ENCODE results near the gene WNT7B. TPM values are rescaled to one million over a fixed set of nuclear protein-coding genes. Genes with fewer than 3 reads are reported as not detected.

WNT7B gene
- total and polyA plus RNA-seq, 2 donors (not counting 1 experiment from before 2014, with no cell fraction given), result 0.22 to 0.67 TPM

DNA sequence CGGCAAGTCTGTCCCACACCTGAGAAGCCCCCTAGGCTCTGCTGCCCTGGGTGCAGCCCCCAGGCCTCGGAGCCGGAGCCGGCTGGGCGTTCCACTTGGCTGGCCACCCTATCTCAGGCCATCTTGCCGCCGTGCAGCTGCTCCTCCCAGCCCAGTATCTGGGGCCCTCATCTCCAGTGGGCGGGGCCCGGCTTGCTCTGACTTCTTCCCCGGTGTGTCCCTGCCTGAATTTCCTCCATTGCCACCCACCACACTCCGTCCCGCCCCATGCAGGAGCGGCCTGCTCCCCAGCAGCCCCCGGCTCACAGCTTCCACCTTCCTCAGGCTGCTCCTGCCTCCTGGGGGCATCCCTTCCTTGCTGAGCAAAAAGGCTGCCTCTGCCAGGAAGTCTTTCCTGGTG lies 46.6 kb downstream of the WNT7B start:
- Histone ChIP-seq H3K79me2 (ENCODE audit: control insufficient read depth, insufficient read depth, low read length) (no peaks in the 10 kb centered on the region), H3K4me1 (ENCODE audit: control insufficient read depth in 2 of 2, insufficient read depth in 2 of 2, low read length in 2 of 2) (no peaks in the 10 kb centered on the region), H3K9me3 (ENCODE audit: control extremely low read depth in 1 of 3, control insufficient read depth in 2 of 3, insufficient read depth in 1 of 3, low read length in 2 of 3) (no peaks in the 10 kb centered on the region), H3K4me2 (replicated peaks; ENCODE audit: low read depth, low read length, poor library complexity, severe bottlenecking) (no peak overlapping the region), H3K27me3 (replicated peaks in 1 of 4; ENCODE audit: control extremely low read depth in 1 of 4, control insufficient read depth in 3 of 4, insufficient read depth in 4 of 4, low read length in 3 of 4) (peaks cover 0 to 17% (median 0%) of the 10 kb centered on the region in 4 experiments), H3K27ac (ENCODE audit: low read length in 2 of 2) (no peak overlapping the region), H3K9ac (ENCODE audit: low read length) (no peak overlapping the region), H3K4me3 (ENCODE audit: control extremely low read depth in 1 of 5, extremely low read depth in 1 of 5, insufficient read depth in 1 of 5, low read depth in 2 of 5, low read length in 4 of 5) (no peak overlapping the region), H4K20me1 (ENCODE audit: control insufficient read depth, insufficient read depth, low read length, poor library complexity, severe bottlenecking) (no peaks in the 10 kb centered on the region), H3K36me3 (replicated peaks in 1 of 2; ENCODE audit: control extremely low read depth in 1 of 2, control insufficient read depth in 1 of 2, extremely low read depth in 1 of 2, insufficient read depth in 2 of 2, low read length in 1 of 2) (no peaks in the 10 kb centered on the region), H2AFZ (ENCODE audit: insufficient read depth, low read depth, low read length, poor library complexity, severe bottlenecking) (no peak overlapping the region)
- ATAC-seq (ENCODE audit: low read depth), result no peak
- CTCF ChIA-PET, result no interaction called here
- H3K27ac Mint-ChIP-seq, result no peak overlapping the region
- H3K4me1 Mint-ChIP-seq, result no peaks in the 10 kb centered on the region
- no peak overlapping the region for H3K4me3 Mint-ChIP-seq
- H3K9me3 Mint-ChIP-seq (ENCODE audit: insufficient read depth), result no peaks in the 10 kb centered on the region
- intact Hi-C loops (cut with micrococcal nuclease), result no loop called here
- DNase-seq, result no peak
- WGBS (ENCODE audit: insufficient coverage), result 67% methylated on average over 14 of the region's 14 CpGs
- no peak for TF ChIP-seq CTCF (IDR thresholded peaks at IDR 0.05)
- TF ChIP-seq EZH2 (IDR thresholded peaks at IDR 0.05; ENCODE audit: borderline replicate concordance, insufficient read depth, low read depth, low read length, poor library complexity, severe bottlenecking), result no peak
- H3K27me3 Mint-ChIP-seq, result peaks cover 32% of the 10 kb centered on the region
- POLR2A ChIA-PET, result no interaction called here

DNA sequence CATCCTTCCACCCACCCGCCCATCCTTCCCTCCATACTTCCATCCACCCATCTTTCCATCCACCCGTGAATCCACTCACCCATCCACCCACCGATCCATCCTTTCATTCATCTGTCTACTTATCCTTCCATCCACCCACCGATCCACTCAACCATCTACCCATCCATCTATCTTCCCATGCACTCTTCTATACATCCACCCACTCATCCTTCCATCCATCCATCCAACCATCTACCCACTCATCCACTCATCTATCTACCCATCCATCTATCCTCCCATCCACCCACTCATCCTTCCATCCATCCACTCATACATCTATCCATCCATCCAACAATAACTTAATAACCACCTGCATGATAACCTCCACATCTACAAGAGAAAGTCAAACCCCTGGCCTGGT lies 47.3 kb downstream of the WNT7B start:
- Histone ChIP-seq H4K20me1 (ENCODE audit: control insufficient read depth, insufficient read depth, low read length, poor library complexity, severe bottlenecking) (no peaks in the 10 kb centered on the region), H3K4me2 (replicated peaks; ENCODE audit: low read depth, low read length, poor library complexity, severe bottlenecking) (no peak overlapping the region), H3K4me3 (ENCODE audit: control extremely low read depth in 1 of 5, extremely low read depth in 1 of 5, insufficient read depth in 1 of 5, low read depth in 2 of 5, low read length in 4 of 5) (no peak overlapping the region), H3K27me3 (replicated peaks in 1 of 4; ENCODE audit: control extremely low read depth in 1 of 4, control insufficient read depth in 3 of 4, insufficient read depth in 4 of 4, low read length in 3 of 4) (peaks cover 0 to 17% (median 0%) of the 10 kb centered on the region in 4 experiments), H3K4me1 (ENCODE audit: control insufficient read depth in 2 of 2, insufficient read depth in 2 of 2, low read length in 2 of 2) (no peaks in the 10 kb centered on the region), H2AFZ (ENCODE audit: insufficient read depth, low read depth, low read length, poor library complexity, severe bottlenecking) (no peak overlapping the region), H3K9ac (ENCODE audit: low read length) (no peak overlapping the region), H3K36me3 (replicated peaks in 1 of 2; ENCODE audit: control extremely low read depth in 1 of 2, control insufficient read depth in 1 of 2, extremely low read depth in 1 of 2, insufficient read depth in 2 of 2, low read length in 1 of 2) (no peaks in the 10 kb centered on the region), H3K9me3 (ENCODE audit: control extremely low read depth in 1 of 3, control insufficient read depth in 2 of 3, insufficient read depth in 1 of 3, low read length in 2 of 3) (no peaks in the 10 kb centered on the region), H3K79me2 (ENCODE audit: control insufficient read depth, insufficient read depth, low read length) (no peaks in the 10 kb centered on the region), H3K27ac (ENCODE audit: low read length in 2 of 2) (no peak overlapping the region)
- Mint-ChIP-seq H3K4me3 (no peak overlapping the region), H3K4me1 (no peaks in the 10 kb centered on the region), H3K27me3 (peaks cover 29% of the 10 kb centered on the region), H3K9me3 (ENCODE audit: insufficient read depth) (no peaks in the 10 kb centered on the region), H3K27ac (no peak overlapping the region)
- 92% methylated on average over 4 of the region's 4 CpGs for WGBS (ENCODE audit: insufficient coverage)
- ATAC-seq (ENCODE audit: low read depth) (no peak), DNase-seq (no peak)
- CTCF ChIA-PET, result no interaction called here
- POLR2A ChIA-PET, result no interaction called here
- intact Hi-C loops (cut with micrococcal nuclease), result no loop called here
- no peak for TF ChIP-seq CTCF (IDR thresholded peaks at IDR 0.05)
- no peak for TF ChIP-seq EZH2 (IDR thresholded peaks at IDR 0.05; ENCODE audit: borderline replicate concordance, insufficient read depth, low read depth, low read length, poor library complexity, severe bottlenecking)

Data from B cell (primary cell).